VCaP (cell line): Measurements from ENCODE around the gene KIF13A.
A peak's percentile ranks its signal among the peaks of the same experiment; 100 is the strongest.

Source experiments
- H3K27ac ChIP-seq: fragments of 450-650 bp; 2 replicates; pipeline ENCODE4 v1.5.1; 2017
- CTCF ChIP-seq: fragments of 450-650 bp; conservative IDR thresholded peaks from 2 replicates; pipeline ENCODE4 v1.5.1; 2017; ENCODE audit warnings: mild to moderate bottlenecking, moderate library complexity

Gene KIF13A

GRCh38 chr6:17994019-17994418 lies 6.6 kb upstream of the KIF13A start:
- TF ChIP-seq CTCF, result no peak
- no peak overlapping the region for H3K27ac ChIP-seq

GRCh38 chr6:17988422-17988944 lies 1.0 kb upstream of the KIF13A start:
- TF ChIP-seq CTCF, result no peak
- H3K27ac ChIP-seq, result peak overlapping the region; percentile 81

- peak overlapping the region; percentile 81 for H3K27ac ChIP-seq
- TF ChIP-seq CTCF, result no peak
Measured at GRCh38 chr6:17987697-17988421, 424 bp upstream of the KIF13A start.

GRCh38 chr6:17986656-17987446 lies 584 bp downstream of the KIF13A start:
- H3K27ac ChIP-seq, result peak overlapping the region; percentile 81
- TF ChIP-seq CTCF, result no peak

GRCh38 chr6:17985934-17986655 lies 1.3 kb downstream of the KIF13A start:
- H3K27ac ChIP-seq, result peak overlapping the region; percentile 81
- TF ChIP-seq CTCF, result no peak

GRCh38 chr6:17984812-17985670 lies 2.4 kb downstream of the KIF13A start:
- H3K27ac ChIP-seq, result no peak overlapping the region
- TF ChIP-seq CTCF, result no peak
